MM.1S (cell line): ENCODE data around the gene AHCYL2.
"Not testable (repeated sequence)": the region's sequence is repeated elsewhere in the genome, so short reads cannot be mapped to it uniquely, and the experiment has no call there.

Experiments used
- DNase-seq: peaks from one replicate; pipeline ENCODE4 v3.0.0-alpha.2; 2015
- H2AFZ ChIP-seq: fragments of 300-600 bp; sonication (generic); 2 replicates; pipeline ENCODE4 v1.6.0; 2016; ENCODE audit warnings: antibody characterized with exemption, low read length
- H3F3A ChIP-seq: fragments of 300-600 bp; sonication (generic); 2 replicates; pipeline ENCODE4 v1.6.1; 2016; ENCODE audit warnings: mild to moderate bottlenecking, antibody characterized with exemption, low read length, moderate library complexity, mixed read lengths; ENCODE audit not compliant: insufficient read depth
- H3K27ac ChIP-seq: fragments of 300-600 bp; sonication (generic); 2 replicates; pipeline ENCODE4 v1.5.1; 2016; ENCODE audit warnings: mild to moderate bottlenecking, low read length
- H3K27me3 ChIP-seq: fragments of 300-600 bp; sonication (generic); replicated peaks from 2 replicates; pipeline ENCODE4 v1.6.0; 2016; ENCODE audit warnings: low read length; ENCODE audit not compliant: insufficient read depth
- H3K36me3 ChIP-seq: fragments of 300-600 bp; sonication (generic); replicated peaks from 2 replicates; pipeline ENCODE4 v1.6.1; 2016; ENCODE audit warnings: mild to moderate bottlenecking, low read length, mixed read lengths; ENCODE audit not compliant: insufficient read depth
- H3K4me1 ChIP-seq: fragments of 300-600 bp; sonication (generic); 2 replicates; pipeline ENCODE4 v1.6.1; 2016; ENCODE audit warnings: low read length, mixed read lengths
- H3K4me2 ChIP-seq: fragments of 300-600 bp; sonication (generic); 2 replicates; pipeline ENCODE4 v1.6.0; 2016; ENCODE audit warnings: low read depth, low read length
- H3K4me3 ChIP-seq: fragments of 300-600 bp; sonication (generic); 2 replicates; pipeline ENCODE4 v1.5.1; 2016; ENCODE audit warnings: low read length, mixed read lengths
- H3K79me2 ChIP-seq: fragments of 300-600 bp; sonication (generic); 2 replicates; pipeline ENCODE4 v1.6.1; 2016; ENCODE audit warnings: mixed run types, low read length, mixed read lengths
- H3K9ac ChIP-seq: fragments of 300-600 bp; sonication (generic); 2 replicates; pipeline ENCODE4 v1.6.1; 2016; ENCODE audit warnings: low read length, mixed read lengths
- H3K9me2 ChIP-seq: fragments of 300-600 bp; sonication (generic); replicated peaks from 2 replicates; pipeline ENCODE4 v1.6.1; 2016; ENCODE audit warnings: mild to moderate bottlenecking, low read length, mixed read lengths; ENCODE audit not compliant: insufficient read depth
- H3K9me3 ChIP-seq: fragments of 300-600 bp; sonication (generic); replicated peaks from 2 replicates; pipeline ENCODE4 v1.6.1; 2016; ENCODE audit warnings: mild to moderate bottlenecking, low read length, mixed read lengths; ENCODE audit not compliant: insufficient read depth
- H4K20me1 ChIP-seq: fragments of 300-600 bp; sonication (generic); 2 replicates; pipeline ENCODE4 v1.6.1; 2016; ENCODE audit warnings: mild to moderate bottlenecking, low read length, moderate library complexity, mixed read lengths; ENCODE audit not compliant: insufficient read depth
- CTCF ChIP-seq: fragments of 300-600 bp; sonication (generic); IDR thresholded peaks from 2 replicates; pipeline ENCODE4 v1.5.1; 2016; ENCODE audit warnings: antibody characterized with exemption, low read length, mixed read lengths
- EZH2 ChIP-seq: fragments of 300-600 bp; sonication (generic); optimal IDR thresholded peaks from 2 replicates; pipeline ENCODE3; 2017; ENCODE audit warnings: low read depth, mild to moderate bottlenecking, antibody characterized with exemption, low read length, mixed read lengths
- EZH2phosphoT487 ChIP-seq: fragments of 300-600 bp; sonication (generic); IDR thresholded peaks from 2 replicates; pipeline ENCODE4 v1.6.1; 2018; ENCODE audit warnings: antibody characterized with exemption, low read length

Gene AHCYL2

GRCh38 chr7:129367349-129367699 lies 142.5 kb downstream of the AHCYL2 start:
- Histone ChIP-seq H3K4me2 (no peak overlapping the region), H3K9me3 (no peaks in the 10 kb centered on the region), H3K9me2 (no peaks in the 10 kb centered on the region), H3K27me3 (no peaks in the 10 kb centered on the region), H2AFZ (no peak overlapping the region), H3K79me2 (no peaks in the 10 kb centered on the region), H3K4me1 (peaks cover 9% of the 10 kb centered on the region; the same call in 1 of the 2 replicates), H3K27ac (no peak overlapping the region), H3K9ac (no peak overlapping the region), H3K36me3 (no peaks in the 10 kb centered on the region), H4K20me1 (no peaks in the 10 kb centered on the region), H3F3A (no peaks in the 10 kb centered on the region), H3K4me3 (no peak overlapping the region)
- no peak for DNase-seq
- TF ChIP-seq EZH2phosphoT487 (no peak), CTCF (no peak)

GRCh38 chr7:129367700-129368388 lies 143.0 kb downstream of the AHCYL2 start:
- TF ChIP-seq CTCF, result peak; percentile 99
- TF ChIP-seq EZH2, result no peak
- no peak for TF ChIP-seq EZH2phosphoT487
- no peaks in the 10 kb centered on the region for H3K9me3 ChIP-seq
- no peaks in the 10 kb centered on the region for H3K9me2 ChIP-seq
- H3K4me2 ChIP-seq, result peak overlapping the region; percentile 44
- peaks cover 9% of the 10 kb centered on the region; the same call in 1 of the 2 replicates for H3K4me1 ChIP-seq
- no peaks in the 10 kb centered on the region for H4K20me1 ChIP-seq
- H3K4me3 ChIP-seq, result peak overlapping the region; percentile 22
- peak overlapping the region; percentile 3; the same call in 1 of the 2 replicates for H3K9ac ChIP-seq
- peak overlapping the region; percentile 44 for H2AFZ ChIP-seq
- H3K36me3 ChIP-seq, result no peaks in the 10 kb centered on the region
- H3K27ac ChIP-seq, result no peak overlapping the region
- H3K79me2 ChIP-seq, result no peaks in the 10 kb centered on the region
- H3F3A ChIP-seq, result no peaks in the 10 kb centered on the region
- peak; percentile 89 for DNase-seq
- no peaks in the 10 kb centered on the region for H3K27me3 ChIP-seq

- Histone ChIP-seq H3K27ac (no peak overlapping the region), H3K4me3 (peak overlapping the region; percentile 22), H3K9me3 (no peaks in the 10 kb centered on the region), H3K36me3 (no peaks in the 10 kb centered on the region), H3K9me2 (no peaks in the 10 kb centered on the region), H3F3A (no peaks in the 10 kb centered on the region), H3K9ac (peak overlapping the region; percentile 3; the same call in 1 of the 2 replicates), H3K27me3 (no peaks in the 10 kb centered on the region), H2AFZ (peak overlapping the region; percentile 44), H3K79me2 (no peaks in the 10 kb centered on the region), H4K20me1 (no peaks in the 10 kb centered on the region), H3K4me2 (peak overlapping the region; percentile 44), H3K4me1 (peaks cover 9% of the 10 kb centered on the region; the same call in 1 of the 2 replicates)
- TF ChIP-seq EZH2 (no peak), CTCF (no peak), EZH2phosphoT487 (no peak)
- peak; percentile 20 for DNase-seq
Measured at GRCh38 chr7:129368389-129368986, 143.7 kb downstream of the AHCYL2 start.

DNA sequence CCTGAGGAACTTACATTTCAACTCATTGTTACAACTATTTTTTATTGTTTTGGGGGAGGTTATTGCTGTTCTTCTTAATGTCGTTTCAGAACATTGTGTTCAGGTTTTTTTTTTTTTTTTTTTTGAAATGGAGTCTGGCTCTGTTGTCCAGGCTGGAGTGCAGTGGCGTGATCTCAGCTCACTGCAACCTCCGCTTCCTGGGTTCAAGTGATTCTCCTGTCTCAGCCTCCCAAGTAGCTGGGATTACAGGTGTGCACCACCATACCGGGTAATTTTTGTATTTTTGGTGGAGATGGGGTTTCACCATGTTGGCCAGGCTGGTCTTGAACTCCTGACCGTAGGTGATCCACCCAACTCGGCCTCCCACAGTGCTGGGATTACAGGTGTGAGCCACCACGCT lies 144.6 kb downstream of the AHCYL2 start:
- not testable (repeated sequence) for H3K9me3 ChIP-seq, H3K36me3 ChIP-seq, H3K27ac ChIP-seq, H3K27me3 ChIP-seq, H3K4me1 ChIP-seq, DNase-seq, H3K79me2 ChIP-seq, H3K4me3 ChIP-seq, H3K9me2 ChIP-seq, H3K9ac ChIP-seq, H2AFZ ChIP-seq, H4K20me1 ChIP-seq, H3K4me2 ChIP-seq, H3F3A ChIP-seq
